GM18505 (cell line): ENCODE measurements around the gene BAZ2B.

Source experiments
- ATAC-seq: cut with Tn5 transposase; IDR thresholded peaks from one replicate; pipeline ENCODE4 v1.9.1; 2021; ENCODE audit not compliant: unreplicated experiment
- POLR2A ChIP-seq: IDR thresholded peaks from 4 replicates; pipeline ENCODE4 v1.6.1; 2011; ENCODE audit warnings: borderline replicate concordance; ENCODE audit not compliant: insufficient read depth, insufficient read length; ENCODE audit errors: extremely low read depth

Gene BAZ2B

DNA sequence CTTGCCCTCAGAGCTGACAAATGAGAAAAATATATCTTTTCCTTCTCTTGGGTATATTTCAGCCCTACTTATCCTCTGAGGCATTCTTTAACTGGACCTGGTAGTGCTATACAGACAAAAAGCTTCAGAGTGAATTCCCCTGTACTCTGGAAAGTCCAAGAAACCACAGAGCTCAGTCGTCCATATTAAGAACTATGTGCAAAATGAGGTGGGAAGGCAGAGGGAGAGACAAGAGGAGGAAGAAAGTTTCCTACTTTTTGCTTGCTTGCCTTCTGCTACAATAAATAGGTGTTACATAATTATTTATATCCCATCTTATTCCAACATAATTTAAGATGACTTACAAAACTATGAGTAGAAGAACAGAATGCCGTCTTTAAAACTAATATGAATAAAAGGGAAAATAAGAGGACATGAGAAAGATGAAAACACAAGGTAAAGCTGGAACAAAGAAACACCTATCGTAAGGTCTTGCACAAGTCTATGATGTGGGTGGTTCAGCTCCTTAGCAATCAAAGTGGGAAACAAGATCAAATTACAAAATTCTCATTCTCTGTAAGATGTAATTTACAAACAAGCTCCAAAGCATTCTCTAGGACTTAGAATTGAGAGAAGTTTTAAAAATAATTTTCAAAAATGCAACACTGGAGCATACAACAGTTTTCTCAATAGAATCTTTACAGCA is 97.9 kb downstream of the BAZ2B start:
- no peak for ATAC-seq
- TF ChIP-seq POLR2A, result no peak

DNA sequence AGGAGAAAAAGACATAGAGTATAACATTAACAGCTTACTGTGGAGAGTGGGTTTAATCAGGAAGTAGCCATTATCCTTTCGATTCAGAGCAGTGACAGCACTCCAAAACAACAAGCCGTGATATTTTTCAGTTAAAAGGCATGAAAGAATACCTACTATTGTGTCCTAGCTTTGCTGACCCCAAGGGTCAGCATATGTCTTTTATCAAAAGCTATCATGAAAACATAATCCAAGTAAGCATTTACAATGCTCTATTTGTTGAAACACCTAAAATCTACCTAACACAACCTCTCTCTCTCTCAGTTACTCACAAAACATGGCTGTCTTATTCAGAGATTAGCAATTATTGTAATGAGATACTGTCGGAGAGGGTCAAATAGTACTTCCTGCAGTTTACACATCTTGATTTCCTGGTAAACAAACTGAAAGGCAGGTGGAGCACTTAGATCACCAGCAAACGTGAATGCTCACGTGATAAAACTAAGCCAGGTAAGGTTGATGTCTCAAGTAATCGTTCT is 100.0 kb downstream of the BAZ2B start:
- peak; percentile 91 for ATAC-seq

DNA sequence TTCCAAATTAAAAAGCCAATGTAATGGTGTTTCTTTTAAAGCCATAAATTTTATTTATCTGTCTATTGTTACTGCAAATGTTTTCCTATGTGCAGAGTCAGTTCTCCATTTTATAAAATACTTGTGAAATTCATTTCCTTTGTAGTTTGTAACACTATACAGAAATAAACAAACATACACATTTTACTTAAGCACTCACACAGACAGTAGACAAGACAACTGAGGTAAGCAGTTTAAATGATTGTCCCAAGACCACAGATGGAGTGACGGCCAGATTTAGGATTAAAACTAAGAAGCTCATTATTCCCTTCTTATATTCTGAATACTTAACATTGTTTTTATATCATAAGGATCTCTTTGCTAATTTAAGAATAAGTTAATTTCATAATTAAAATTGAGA is 100.9 kb downstream of the BAZ2B start:
- no peak for ATAC-seq
- no peak for TF ChIP-seq POLR2A

More for the DNA sequence above, 100.0 kb downstream of the BAZ2B start:
- TF ChIP-seq POLR2A, result peak; percentile 67

DNA sequence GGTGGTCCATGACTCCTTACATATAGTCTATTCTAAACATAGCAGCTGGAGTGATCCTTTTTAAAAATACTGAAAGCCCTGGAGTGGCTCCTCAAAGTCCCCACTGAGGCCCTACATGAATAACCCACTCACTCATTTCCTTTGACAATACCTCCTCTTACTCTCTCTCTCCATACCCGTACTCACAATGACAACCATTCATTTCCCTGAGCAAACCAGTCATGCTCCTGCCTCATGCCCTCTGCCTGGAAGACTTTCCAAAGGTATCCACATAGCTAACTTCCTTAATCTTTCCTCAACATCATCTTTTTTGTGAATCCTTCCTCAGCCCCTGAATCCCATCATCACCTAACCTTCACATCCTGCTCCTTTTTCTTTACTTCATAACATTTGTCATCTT is 102.6 kb downstream of the BAZ2B start:
- ATAC-seq, result no peak
- no peak for TF ChIP-seq POLR2A

DNA sequence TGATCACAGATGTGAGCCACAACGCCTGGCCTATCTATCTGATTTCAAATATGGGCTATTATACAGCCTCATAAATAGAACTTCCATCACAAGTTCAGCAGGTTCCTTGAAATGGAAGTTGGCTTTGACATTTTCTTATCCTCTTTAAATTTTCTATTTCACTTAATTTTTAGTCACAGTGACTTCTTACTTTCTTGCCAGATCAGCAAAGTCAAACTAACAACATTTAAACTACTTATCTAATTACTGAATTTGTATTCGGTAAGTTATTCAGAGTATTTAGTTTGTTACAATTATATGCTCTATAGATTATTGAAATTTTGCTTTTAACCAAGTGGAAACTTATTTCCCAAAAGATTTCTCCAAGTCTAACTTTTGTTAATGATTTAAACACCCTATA is 108.2 kb downstream of the BAZ2B start:
- no peak for ATAC-seq

DNA sequence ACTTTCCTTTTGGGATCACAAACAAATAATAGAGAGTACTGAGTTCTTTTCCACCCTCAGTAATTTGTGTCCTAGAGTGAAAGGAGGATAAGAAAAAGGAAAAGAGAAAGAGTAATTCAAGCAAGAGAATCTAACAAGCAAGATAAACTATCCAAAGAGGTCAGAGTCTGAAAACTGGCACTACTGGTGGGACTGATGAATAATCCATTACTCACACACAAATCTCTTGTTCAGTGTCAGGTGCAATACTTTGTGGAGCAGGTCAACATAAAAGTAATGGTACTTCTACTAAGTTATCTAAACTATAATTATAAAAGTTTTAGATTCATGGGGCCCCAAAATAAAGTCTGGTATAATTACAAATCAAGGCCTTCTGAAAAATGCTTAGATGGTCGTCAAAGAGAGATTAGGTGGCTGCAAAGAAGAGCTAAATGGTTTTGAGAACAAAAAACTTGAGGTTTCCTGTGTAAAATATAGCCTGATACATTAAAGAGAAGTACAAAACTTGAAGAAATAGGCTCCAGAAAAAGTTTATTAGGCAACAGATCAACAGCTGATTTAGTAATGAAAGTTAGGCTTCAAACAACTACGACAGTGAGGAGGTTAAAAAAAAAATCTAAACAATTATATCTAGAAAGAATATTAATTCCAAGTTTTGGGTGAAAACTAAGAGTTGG is 109.4 kb downstream of the BAZ2B start:
- ATAC-seq, result no peak
- no peak for TF ChIP-seq POLR2A

More for the DNA sequence above, 108.2 kb downstream of the BAZ2B start:
- TF ChIP-seq POLR2A, result no peak

DNA sequence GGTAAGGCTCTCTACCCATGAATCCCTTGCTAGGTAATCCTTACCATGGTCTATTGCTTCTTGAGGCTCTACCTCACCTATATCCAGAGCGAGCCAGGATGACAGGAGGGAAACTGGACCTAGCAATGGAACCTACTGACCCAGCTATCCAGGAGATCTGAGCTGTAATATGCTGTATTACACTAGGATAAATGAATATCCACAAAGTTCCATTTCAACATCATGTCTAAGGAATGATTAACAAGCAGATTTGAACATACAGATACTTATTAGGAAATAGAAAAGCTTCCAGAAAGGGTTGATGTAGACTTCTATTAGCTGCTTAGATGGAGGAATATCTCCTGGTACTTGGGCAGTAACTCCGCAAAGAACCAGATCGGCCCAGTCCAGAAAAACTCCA is 110.1 kb downstream of the BAZ2B start:
- TF ChIP-seq POLR2A, result no peak
- no peak for ATAC-seq

DNA sequence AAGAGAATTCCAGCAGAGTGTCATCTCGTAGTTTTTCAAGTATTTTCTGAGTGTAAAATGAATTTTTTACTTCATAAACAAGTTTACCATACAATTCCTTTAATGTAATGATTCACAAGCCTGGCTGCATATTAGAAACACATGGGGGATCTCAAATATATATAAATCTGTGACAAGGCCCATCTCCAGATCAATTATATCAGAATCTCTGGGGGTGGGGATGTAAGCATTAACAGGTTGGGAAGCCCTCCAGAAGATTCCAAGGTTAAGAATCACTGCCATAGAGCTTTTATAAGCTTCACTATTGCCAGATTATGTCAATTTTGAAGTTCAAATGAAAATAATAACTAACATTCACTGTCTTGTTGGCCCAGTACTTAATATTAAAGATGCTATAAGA is 111.2 kb downstream of the BAZ2B start:
- no peak for ATAC-seq
- TF ChIP-seq POLR2A, result no peak

DNA sequence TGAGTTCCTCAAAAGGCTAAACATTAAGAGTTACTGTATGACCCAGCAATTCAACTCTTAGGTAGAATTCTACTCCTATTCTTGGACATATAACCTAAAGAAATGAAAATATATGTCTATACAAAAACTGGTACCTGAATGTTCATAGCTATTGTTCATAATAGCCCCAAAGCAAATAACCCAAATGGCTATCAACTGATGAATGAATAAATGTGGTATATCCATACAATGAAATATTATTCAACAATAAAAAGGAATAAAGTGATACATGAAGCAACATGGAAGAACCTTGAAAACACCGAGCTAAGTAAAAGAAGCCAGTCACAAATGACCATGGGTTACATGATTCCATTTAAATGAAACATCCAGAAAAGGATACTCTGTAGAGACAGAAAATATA is 114.6 kb downstream of the BAZ2B start:
- no peak for ATAC-seq

DNA sequence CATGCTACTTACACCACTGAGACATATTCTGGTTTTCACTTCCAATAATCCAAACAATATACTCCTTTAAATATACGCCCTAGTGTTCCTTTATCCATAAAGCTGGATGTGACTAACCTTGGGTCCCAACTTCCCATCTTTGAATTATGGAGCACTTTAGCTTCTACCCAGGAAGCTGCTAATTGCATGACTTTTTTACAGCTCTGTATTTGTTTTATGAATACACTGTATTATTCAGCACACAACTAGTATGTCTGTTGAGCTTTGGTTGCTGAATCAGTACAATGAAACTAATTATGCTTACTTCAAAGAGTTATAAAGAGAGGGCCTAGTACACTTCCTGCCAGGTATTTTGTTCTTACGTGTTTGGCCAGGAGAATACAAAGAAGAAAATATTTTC is 118.5 kb downstream of the BAZ2B start:
- ATAC-seq, result no peak

More for the DNA sequence above, 114.6 kb downstream of the BAZ2B start:
- no peak for TF ChIP-seq POLR2A

DNA sequence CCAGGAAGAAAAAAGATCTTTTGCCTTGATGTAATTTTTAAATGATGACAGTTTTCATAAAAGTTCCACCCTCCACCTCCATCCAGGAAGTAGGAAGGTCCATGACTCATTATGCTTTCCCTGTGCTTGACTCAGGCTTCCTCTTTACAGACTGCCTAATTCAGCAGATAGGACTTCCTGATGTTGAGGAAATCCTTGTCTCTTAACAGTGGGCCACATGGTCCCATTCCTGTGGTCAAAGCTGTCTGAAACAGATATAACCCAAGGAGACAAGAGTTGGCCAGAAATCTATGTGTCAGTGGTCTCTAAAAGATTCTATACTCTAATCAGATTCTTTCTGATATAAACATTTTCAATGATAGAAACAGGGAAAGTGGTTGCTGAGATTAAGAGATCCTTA is 119.1 kb downstream of the BAZ2B start:
- no peak for ATAC-seq
- no peak for TF ChIP-seq POLR2A

More for the DNA sequence above, 118.5 kb downstream of the BAZ2B start:
- no peak for TF ChIP-seq POLR2A

DNA sequence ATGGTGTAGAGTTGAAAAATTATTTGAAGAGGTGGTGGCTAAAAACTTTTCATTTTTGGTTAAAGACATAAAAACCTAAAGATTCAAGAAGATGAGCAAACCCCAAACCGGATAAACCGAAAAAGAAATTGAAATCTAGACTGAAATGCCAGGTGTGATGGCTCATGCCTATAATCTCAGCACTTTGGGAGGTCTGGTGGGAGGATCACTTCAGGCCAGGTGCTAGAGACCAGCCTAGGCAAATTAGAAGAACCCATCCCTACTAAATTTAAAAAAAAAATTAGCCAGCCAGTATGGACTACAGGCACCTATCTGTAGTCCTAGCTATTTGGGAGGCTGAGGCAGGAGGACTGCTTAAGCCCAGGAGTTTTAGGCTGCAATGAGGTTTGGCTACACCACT is 126.9 kb downstream of the BAZ2B start:
- no peak for ATAC-seq
- no peak for TF ChIP-seq POLR2A

DNA sequence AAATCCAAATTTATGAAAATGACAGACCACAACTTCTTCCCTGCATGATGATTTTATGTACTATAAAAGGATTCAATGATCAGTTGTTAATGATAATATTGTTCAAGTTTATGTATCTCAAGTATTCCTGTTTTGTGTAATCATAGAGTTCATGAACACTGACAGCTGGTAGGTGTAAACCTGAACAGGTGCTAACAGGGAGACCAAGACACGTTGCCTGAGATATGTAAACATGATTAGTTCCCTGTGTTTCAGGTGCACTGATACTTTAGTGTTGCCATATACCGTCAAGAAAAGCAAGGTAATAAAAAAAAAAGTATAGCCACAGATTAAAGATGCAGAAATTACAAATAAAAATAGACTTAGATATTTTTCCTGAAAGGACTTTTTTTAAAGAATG is 131.8 kb downstream of the BAZ2B start:
- ATAC-seq, result no peak
- no peak for TF ChIP-seq POLR2A

DNA sequence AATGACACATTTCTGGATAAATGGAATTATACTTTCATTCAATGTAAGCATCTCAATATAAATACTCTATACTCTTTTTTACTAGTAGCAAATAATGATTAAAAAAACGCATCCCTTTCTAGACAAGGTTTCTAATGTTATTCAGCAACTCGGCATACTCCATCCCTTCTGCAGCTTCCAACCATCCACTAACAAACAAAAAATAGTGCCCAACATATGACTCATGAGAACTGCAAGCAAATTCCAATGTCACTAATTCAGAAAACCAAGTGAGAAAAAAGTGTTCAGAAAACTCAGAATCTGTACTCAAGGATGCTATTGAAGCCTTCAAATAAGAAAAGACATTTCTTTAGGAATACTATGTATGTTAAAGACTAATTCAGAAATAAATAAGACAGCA is 140.0 kb downstream of the BAZ2B start:
- TF ChIP-seq POLR2A, result no peak
- no peak for ATAC-seq
